Measurements from ENCODE around the gene CCDC121.

The CCDC121 gene

GRCh38 chr2:27628767-27629709, at the start of gene CCDC121, which contains the start of gene GPN1:
TSS of gene CCDC121 (minus strand) at chr2:27629012. CDS start at chr2:27627799, 1,213 bp downstream.
TSS of gene GPN1 (plus strand) at chr2:27629050. CDS start at chr2:27629059, 9 bp downstream.
- DNase-seq, result peak; percentile 61 to 89

- no peak for DNase-seq
Observed at GRCh38 chr2:27672723-27673486, 44.1 kb upstream of the CCDC121 start.

GRCh38 chr2:27671235-27671634, 42.4 kb upstream of the CCDC121 start:
- no peak for DNase-seq

- DNase-seq, result no peak
Observed at GRCh38 chr2:27667446-27667845, 38.6 kb upstream of the CCDC121 start.

- no peak for DNase-seq
Observed at GRCh38 chr2:27664622-27665363, 36.0 kb upstream of the CCDC121 start.

- no peak for DNase-seq
Observed at GRCh38 chr2:27664154-27664574, 35.4 kb upstream of the CCDC121 start.

- peak; percentile 66 to 81 for DNase-seq
Observed at GRCh38 chr2:27663285-27664153, 34.7 kb upstream of the CCDC121 start, which contains the start of the genes SLC4A1AP and SUPT7L. TSS of gene SLC4A1AP (plus strand) at chr2:27663889. CDS start at chr2:27663915, 26 bp downstream. TSS of gene SUPT7L (minus strand) at chr2:27663614. CDS start at chr2:27662192, 1,422 bp downstream.

GRCh38 chr2:27661371-27661770, 32.6 kb upstream of the CCDC121 start:
- no peak for DNase-seq

GRCh38 chr2:27655155-27655951, 26.5 kb upstream of the CCDC121 start:
- no peak for DNase-seq

- DNase-seq, result no peak
Observed at GRCh38 chr2:27653397-27653796, 24.6 kb upstream of the CCDC121 start.

- DNase-seq, result no peak
Observed at GRCh38 chr2:27652790-27653189, 24.0 kb upstream of the CCDC121 start.

GRCh38 chr2:27652341-27652740, 23.5 kb upstream of the CCDC121 start:
- DNase-seq, result no peak

GRCh38 chr2:27651056-27651455, 22.2 kb upstream of the CCDC121 start:
- no peak for DNase-seq

- DNase-seq, result no peak
Observed at GRCh38 chr2:27647737-27648136, 18.9 kb upstream of the CCDC121 start.

GRCh38 chr2:27647289-27647688, 18.5 kb upstream of the CCDC121 start:
- DNase-seq, result no peak

GRCh38 chr2:27645197-27645596, 16.4 kb upstream of the CCDC121 start:
- DNase-seq, result no peak

GRCh38 chr2:27640722-27641245, 12.0 kb upstream of the CCDC121 start:
- no peak for DNase-seq

GRCh38 chr2:27638709-27639108, 9.9 kb upstream of the CCDC121 start:
- DNase-seq, result no peak

GRCh38 chr2:27638037-27638637, 9.3 kb upstream of the CCDC121 start:
- DNase-seq, result no peak

GRCh38 chr2:27636766-27637165, 8.0 kb upstream of the CCDC121 start:
- no peak for DNase-seq

Data from SHP77 (cell line).